ENCODE data around the gene B4GALNT3. TPM values are rescaled to one million over a fixed set of nuclear protein-coding genes. Genes with fewer than 3 reads are reported as not detected.

Gene B4GALNT3
- total RNA-seq, 1 experiment from 2014 or later = 77.9 TPM

DNA sequence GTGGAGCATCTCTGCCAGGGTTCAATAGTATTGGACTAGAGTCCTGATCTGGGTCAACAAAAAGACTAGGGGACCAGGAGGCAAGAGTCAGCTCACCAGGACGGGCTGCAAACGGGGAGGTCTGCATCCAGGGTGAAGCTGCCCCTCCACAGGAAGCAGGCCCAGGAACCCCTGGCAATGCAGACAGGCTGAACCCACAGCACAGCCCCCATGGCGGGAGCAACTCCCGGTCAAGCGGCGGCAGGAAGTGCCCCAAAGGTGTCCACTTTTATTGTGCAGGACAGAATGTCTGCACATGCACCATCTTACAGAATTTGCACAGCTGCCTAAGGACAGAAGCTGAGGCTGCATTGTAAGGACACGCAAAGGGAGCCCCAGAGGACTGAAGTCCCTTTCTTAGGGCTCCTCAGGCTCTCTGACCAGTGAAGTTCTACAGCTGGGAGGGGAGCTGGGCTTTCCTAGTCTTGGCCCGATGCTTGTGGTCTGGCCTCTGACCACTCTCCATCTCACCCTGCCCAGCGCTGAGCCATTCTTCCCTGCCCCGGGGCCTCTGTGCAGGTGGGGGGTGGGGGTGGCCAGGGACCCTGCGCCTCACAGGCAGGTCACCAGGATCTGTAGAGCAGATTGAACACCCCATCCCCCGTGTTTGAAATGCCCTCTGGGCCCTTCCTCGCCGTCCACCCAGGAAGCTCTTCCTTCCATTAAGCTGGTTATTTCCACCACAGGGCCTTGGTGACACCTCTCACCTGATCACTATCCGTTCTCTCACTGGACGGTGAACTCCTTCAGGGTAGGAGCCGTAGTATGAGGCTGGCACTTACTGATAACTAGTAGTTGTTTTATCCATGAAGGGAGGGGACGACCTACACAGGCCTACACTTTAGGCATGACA, 127.6 kb downstream of the B4GALNT3 start:
- POLR2A ChIA-PET = no interaction called here
- DNase-seq = peak in 1 of 2 experiments; percentile 31
- Mint-ChIP-seq H3K27ac (ENCODE audit: unreplicated experiment) (peak overlapping the region; percentile 33), H3K27me3 (ENCODE audit: insufficient read depth, unreplicated experiment) (no peaks in the 10 kb centered on the region), H3K9me3 (ENCODE audit: unreplicated experiment) (no peaks in the 10 kb centered on the region), H3K36me3 (ENCODE audit: insufficient read depth, unreplicated experiment) (no peaks in the 10 kb centered on the region), H3K4me3 (ENCODE audit: unreplicated experiment) (no peak overlapping the region), H3K4me1 (ENCODE audit: low read depth, unreplicated experiment) (peaks cover 21% of the 10 kb centered on the region)
- Histone ChIP-seq H3K4me3 (ENCODE audit: low read depth, low read length) (no peak overlapping the region), H3K4me1 (peaks cover 25% of the 10 kb centered on the region), H3K36me3 (ENCODE audit: control insufficient read depth, insufficient read depth, low read length) (no peaks in the 10 kb centered on the region), H3K9me3 (peaks cover 5% of the 10 kb centered on the region), H3K27me3 (replicated peaks; ENCODE audit: control insufficient read depth, insufficient read depth, low read length) (no peaks in the 10 kb centered on the region)
- no TSS peak for BruUV-seq (replicated peaks)
- intact Hi-C loops (cut with micrococcal nuclease; ENCODE audit: unreplicated experiment) = no loop called here
- TF ChIP-seq, protein P1, sequence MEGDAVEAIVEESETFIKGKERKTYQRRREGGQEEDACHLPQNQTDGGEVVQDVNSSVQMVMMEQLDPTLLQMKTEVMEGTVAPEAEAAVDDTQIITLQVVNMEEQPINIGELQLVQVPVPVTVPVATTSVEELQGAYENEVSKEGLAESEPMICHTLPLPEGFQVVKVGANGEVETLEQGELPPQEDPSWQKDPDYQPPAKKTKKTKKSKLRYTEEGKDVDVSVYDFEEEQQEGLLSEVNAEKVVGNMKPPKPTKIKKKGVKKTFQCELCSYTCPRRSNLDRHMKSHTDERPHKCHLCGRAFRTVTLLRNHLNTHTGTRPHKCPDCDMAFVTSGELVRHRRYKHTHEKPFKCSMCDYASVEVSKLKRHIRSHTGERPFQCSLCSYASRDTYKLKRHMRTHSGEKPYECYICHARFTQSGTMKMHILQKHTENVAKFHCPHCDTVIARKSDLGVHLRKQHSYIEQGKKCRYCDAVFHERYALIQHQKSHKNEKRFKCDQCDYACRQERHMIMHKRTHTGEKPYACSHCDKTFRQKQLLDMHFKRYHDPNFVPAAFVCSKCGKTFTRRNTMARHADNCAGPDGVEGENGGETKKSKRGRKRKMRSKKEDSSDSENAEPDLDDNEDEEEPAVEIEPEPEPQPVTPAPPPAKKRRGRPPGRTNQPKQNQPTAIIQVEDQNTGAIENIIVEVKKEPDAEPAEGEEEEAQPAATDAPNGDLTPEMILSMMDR (IDR thresholded peaks at IDR 0.05; ENCODE audit: insufficient read depth in 1 of 2, low read depth in 1 of 2, low read length in 1 of 2, severe bottlenecking in 1 of 2, unreplicated experiment in 1 of 2) = no peak
- CTCF ChIA-PET = interaction anchor here (1.5 kb wide), 1 partner anchor 11 kb away, joined by 5 read pairs; no protein-coding TSS in a partner anchor

DNA sequence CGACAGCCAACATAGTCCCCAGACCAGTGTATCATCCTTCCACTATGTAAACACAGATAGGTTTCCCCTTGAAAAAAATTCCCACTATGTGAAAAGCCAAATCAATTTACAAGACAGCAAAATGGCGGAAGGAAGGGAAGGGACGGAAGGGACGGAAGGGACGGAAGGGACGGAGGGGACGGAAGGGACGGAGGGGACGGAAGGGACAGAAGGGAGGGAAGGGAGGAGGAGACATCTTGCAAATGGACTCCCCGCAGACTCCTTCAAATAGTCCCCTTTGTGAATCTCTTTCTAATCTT, 128.2 kb downstream of the B4GALNT3 start:
- intact Hi-C loops (cut with micrococcal nuclease; ENCODE audit: unreplicated experiment) = no loop called here
- Mint-ChIP-seq H3K36me3 (ENCODE audit: insufficient read depth, unreplicated experiment) (no peaks in the 10 kb centered on the region), H3K4me3 (ENCODE audit: unreplicated experiment) (no peak overlapping the region), H3K27ac (ENCODE audit: unreplicated experiment) (peak overlapping the region; percentile 33), H3K27me3 (ENCODE audit: insufficient read depth, unreplicated experiment) (no peaks in the 10 kb centered on the region), H3K9me3 (ENCODE audit: unreplicated experiment) (no peaks in the 10 kb centered on the region), H3K4me1 (ENCODE audit: low read depth, unreplicated experiment) (peaks cover 21% of the 10 kb centered on the region)
- DNase-seq = peak in 1 of 2 experiments; percentile 10
- TF ChIP-seq, protein P1 (IDR thresholded peaks at IDR 0.05; ENCODE audit: insufficient read depth in 1 of 2, low read depth in 1 of 2, low read length in 1 of 2, severe bottlenecking in 1 of 2, unreplicated experiment in 1 of 2) = no peak
- peaks cover 5% of the 10 kb centered on the region for H3K9me3 ChIP-seq
- H3K27me3 ChIP-seq (replicated peaks; ENCODE audit: control insufficient read depth, insufficient read depth, low read length) = no peaks in the 10 kb centered on the region
- H3K36me3 ChIP-seq (ENCODE audit: control insufficient read depth, insufficient read depth, low read length) = no peaks in the 10 kb centered on the region
- peaks cover 25% of the 10 kb centered on the region for H3K4me1 ChIP-seq
- ChIA-PET CTCF (interaction anchor here (1.5 kb wide), 1 partner anchor 12 kb away, joined by 5 read pairs; no protein-coding TSS in a partner anchor), POLR2A (no interaction called here)
- no peak overlapping the region for H3K4me3 ChIP-seq (ENCODE audit: low read depth, low read length)
- no TSS peak for BruUV-seq (replicated peaks)

DNA sequence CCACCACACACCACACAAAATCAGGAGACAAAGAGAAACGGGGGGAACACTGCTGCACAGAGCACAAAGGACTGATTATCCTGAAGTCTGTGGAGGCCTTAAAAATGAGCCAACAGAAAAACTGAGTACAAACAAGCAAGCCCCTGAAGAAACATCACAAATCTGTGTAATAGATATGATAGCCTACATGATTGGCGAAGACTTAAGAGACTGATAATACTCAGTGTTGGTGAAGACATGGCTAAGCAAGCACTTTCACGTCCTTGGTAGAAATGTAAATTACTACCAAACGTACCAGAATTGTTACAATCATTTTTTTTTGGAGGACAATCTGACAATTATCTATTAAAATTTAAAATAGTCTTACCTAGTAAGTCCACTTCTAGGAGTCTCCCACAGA, 128.9 kb downstream of the B4GALNT3 start:
- no peaks in the 10 kb centered on the region for H3K9me3 Mint-ChIP-seq (ENCODE audit: unreplicated experiment)
- no peaks in the 10 kb centered on the region for H3K27me3 ChIP-seq (replicated peaks; ENCODE audit: control insufficient read depth, insufficient read depth, low read length)
- H3K4me1 Mint-ChIP-seq (ENCODE audit: low read depth, unreplicated experiment) = peaks cover 14% of the 10 kb centered on the region
- no peaks in the 10 kb centered on the region for H3K36me3 ChIP-seq (ENCODE audit: control insufficient read depth, insufficient read depth, low read length)
- ChIA-PET CTCF (no interaction called here), POLR2A (no interaction called here)
- no peak overlapping the region for H3K4me3 Mint-ChIP-seq (ENCODE audit: unreplicated experiment)
- peaks cover 20% of the 10 kb centered on the region for H3K4me1 ChIP-seq
- H3K4me3 ChIP-seq (ENCODE audit: low read depth, low read length) = no peak overlapping the region
- no TSS peak for BruUV-seq (replicated peaks)
- DNase-seq = no peak
- TF ChIP-seq, protein P1 (IDR thresholded peaks at IDR 0.05; ENCODE audit: insufficient read depth in 1 of 2, low read depth in 1 of 2, low read length in 1 of 2, severe bottlenecking in 1 of 2, unreplicated experiment in 1 of 2) = no peak
- no peaks in the 10 kb centered on the region for H3K27me3 Mint-ChIP-seq (ENCODE audit: insufficient read depth, unreplicated experiment)
- H3K27ac Mint-ChIP-seq (ENCODE audit: unreplicated experiment) = no peak overlapping the region
- intact Hi-C loops (cut with micrococcal nuclease; ENCODE audit: unreplicated experiment) = no loop called here
- no peaks in the 10 kb centered on the region for H3K36me3 Mint-ChIP-seq (ENCODE audit: insufficient read depth, unreplicated experiment)
- peaks cover 5% of the 10 kb centered on the region for H3K9me3 ChIP-seq
